Body of pancreas (tissue), 4 donors: ENCODE measurements around the gene BRINP3. TPM values are rescaled to one million over a fixed set of nuclear protein-coding genes. Genes with fewer than 3 reads are reported as not detected.

Experiments
- ATAC-seq: fragments of 150-250 bp; one replicate; pipeline ENCODE4 v1.9.1; 2016
- DNase-seq, 4 donors: peaks; one replicate each; pipeline ENCODE4 v3.0.0-alpha.2; 2019
- H3K27ac ChIP-seq, 4 donors: fragments of 200-600 bp; sonication (generic); 1 replicate in 3 of 4; 2 replicates in 1 of 4; pipeline versions ENCODE4 v1.5.1 to v1.6.1; 2016 to 2019; ENCODE audit warnings: mild to moderate bottlenecking in 1 of 4, mixed read lengths in 1 of 4, moderate library complexity in 1 of 4
- H3K27me3 ChIP-seq, 2 donors: fragments of 200-600 bp; sonication (generic); one replicate each; pipeline ENCODE4 v1.6.0; 2016; ENCODE audit warnings: mild to moderate bottlenecking in 1 of 2
- H3K36me3 ChIP-seq, 2 donors: fragments of 200-600 bp; sonication (generic); replicated peaks in 1 of 2; 2 replicates each; pipeline ENCODE4 v1.5.1; 2016; ENCODE audit warnings: low read depth in 2 of 2; ENCODE audit not compliant: insufficient read depth in 1 of 2
- H3K4me1 ChIP-seq: fragments of 200-600 bp; sonication (generic); one replicate; pipeline ENCODE4 v1.6.0; 2016
- H3K4me3 ChIP-seq, 2 donors: fragments of 200-600 bp; sonication (generic); 1 replicate in 1 of 2; 2 replicates in 1 of 2; pipeline ENCODE4 v1.5.1; 2016 to 2019
- H3K9me3 ChIP-seq, 3 donors: fragments of 200-600 bp; sonication (generic); 1 replicate in 2 of 3; 2 replicates in 1 of 3; pipeline ENCODE4 v1.5.1; 2016
- POLR2A ChIP-seq, 3 donors: fragments of 450-650 bp; IDR thresholded peaks; one replicate each; pipeline ENCODE4 v1.6.1; 2016; ENCODE audit warnings: antibody characterized with exemption in 3 of 3, mild to moderate bottlenecking in 2 of 3
- WGBS, 2 donors: methylation state at CpG; one replicate each; pipeline ENCODE4 v1.1.5; 2017; 5-methylcytosine and 5-hydroxymethylcytosine counted together
- intact Hi-C: fragments of 100-400 bp; cut with DNase I; formaldehyde crosslinking; loops from one replicate; pipeline ENCODE4 v1.15.1; 2023
- total RNA-seq, 2 donors: library from RNA; depleted of rRNA; stranded (reverse); fragments of >200 nt; gene quantifications; one replicate each; pipeline ENCODE4 v1.1.0, GENCODE V29; 2016
- TF ChIP-seq, protein P1 (sequence below), 7 experiments: fragments of 450-650 bp in 4 of 7; fragments of 200-600 bp in 3 of 7; sonication (generic) in 3 of 7; IDR thresholded peaks; one replicate each; pipeline ENCODE4 v1.5.1; 2016 to 2019; ENCODE audit warnings: antibody characterized with exemption in 7 of 7

Gene BRINP3
- total RNA-seq, 2 donors from 2014 or later: not detected

DNA sequence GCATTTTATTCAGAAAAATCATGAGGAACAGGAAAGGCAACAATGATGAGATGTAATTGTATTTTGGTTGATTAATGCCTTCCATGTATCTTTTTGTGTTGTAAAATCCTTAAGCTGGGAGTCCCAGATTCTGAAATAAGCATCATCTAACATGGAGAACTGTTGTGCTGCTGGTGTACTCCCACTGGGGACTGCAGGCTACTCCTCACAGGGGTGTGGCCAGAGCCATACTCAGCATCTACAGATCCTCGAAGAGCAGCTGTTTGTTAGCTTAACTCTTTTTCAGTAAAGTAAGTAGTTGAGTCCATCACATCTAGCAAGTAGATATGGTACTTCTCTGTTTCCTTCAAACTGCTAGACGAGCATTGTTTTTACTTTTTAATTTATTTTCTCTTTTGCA lies 358.0 kb downstream of the BRINP3 start:
- no peak for DNase-seq
- no peak overlapping the region for H3K27ac ChIP-seq
- H3K27me3 ChIP-seq: no peaks in the 10 kb centered on the region
- intact Hi-C loops: no loop called here
- TF ChIP-seq, protein P1, sequence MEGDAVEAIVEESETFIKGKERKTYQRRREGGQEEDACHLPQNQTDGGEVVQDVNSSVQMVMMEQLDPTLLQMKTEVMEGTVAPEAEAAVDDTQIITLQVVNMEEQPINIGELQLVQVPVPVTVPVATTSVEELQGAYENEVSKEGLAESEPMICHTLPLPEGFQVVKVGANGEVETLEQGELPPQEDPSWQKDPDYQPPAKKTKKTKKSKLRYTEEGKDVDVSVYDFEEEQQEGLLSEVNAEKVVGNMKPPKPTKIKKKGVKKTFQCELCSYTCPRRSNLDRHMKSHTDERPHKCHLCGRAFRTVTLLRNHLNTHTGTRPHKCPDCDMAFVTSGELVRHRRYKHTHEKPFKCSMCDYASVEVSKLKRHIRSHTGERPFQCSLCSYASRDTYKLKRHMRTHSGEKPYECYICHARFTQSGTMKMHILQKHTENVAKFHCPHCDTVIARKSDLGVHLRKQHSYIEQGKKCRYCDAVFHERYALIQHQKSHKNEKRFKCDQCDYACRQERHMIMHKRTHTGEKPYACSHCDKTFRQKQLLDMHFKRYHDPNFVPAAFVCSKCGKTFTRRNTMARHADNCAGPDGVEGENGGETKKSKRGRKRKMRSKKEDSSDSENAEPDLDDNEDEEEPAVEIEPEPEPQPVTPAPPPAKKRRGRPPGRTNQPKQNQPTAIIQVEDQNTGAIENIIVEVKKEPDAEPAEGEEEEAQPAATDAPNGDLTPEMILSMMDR (IDR thresholded peaks at IDR 0.05): no peak
- TF ChIP-seq POLR2A (IDR thresholded peaks at IDR 0.05): no peak
- H3K4me3 ChIP-seq: no peak overlapping the region
- H3K9me3 ChIP-seq: no peaks in the 10 kb centered on the region
- no peaks in the 10 kb centered on the region for H3K4me1 ChIP-seq
- H3K36me3 ChIP-seq: no peaks in the 10 kb centered on the region
- ATAC-seq: no peak
- 56 to 68% methylated on average over 2 of the region's 2 CpGs for WGBS, 2 donors

GRCh38 chr1:190116921-190117320 lies 360.7 kb downstream of the BRINP3 start:
- Histone ChIP-seq H3K4me3 (no peak overlapping the region), H3K27me3 (no peaks in the 10 kb centered on the region), H3K27ac (no peak overlapping the region), H3K9me3 (no peaks in the 10 kb centered on the region), H3K4me1 (no peaks in the 10 kb centered on the region), H3K36me3 (no peaks in the 10 kb centered on the region)
- DNase-seq (no peak), ATAC-seq (no peak)
- intact Hi-C loops: no loop called here
- TF ChIP-seq, protein P1 (IDR thresholded peaks at IDR 0.05): no peak
- no peak for TF ChIP-seq POLR2A (IDR thresholded peaks at IDR 0.05)

DNA sequence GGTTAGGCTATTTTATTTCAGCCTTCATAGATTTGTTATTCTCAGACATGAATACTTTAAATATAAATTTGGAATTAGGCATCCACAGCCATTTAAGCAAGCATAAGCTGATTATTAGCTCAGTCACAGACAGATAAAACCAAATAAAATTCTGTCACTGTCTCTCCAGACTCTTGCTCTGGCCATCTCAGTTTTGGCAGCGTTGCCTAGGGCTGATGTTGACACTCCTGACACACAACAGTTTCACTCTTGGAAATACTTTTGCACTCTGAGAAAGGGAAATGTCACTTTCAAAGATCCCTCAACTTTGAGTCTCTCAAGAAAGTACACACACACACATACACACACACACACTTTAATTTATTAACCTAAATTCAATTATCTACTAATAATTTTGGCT lies 372.7 kb downstream of the BRINP3 start:
- intact Hi-C loops: no loop called here

GRCh38 chr1:190102757-190103326 lies 374.8 kb downstream of the BRINP3 start:
- no peaks in the 10 kb centered on the region for H3K27me3 ChIP-seq
- H3K36me3 ChIP-seq: no peaks in the 10 kb centered on the region
- H3K4me3 ChIP-seq: no peak overlapping the region
- 19 to 31% methylated on average over 5 of the region's 5 CpGs for WGBS, 2 donors
- H3K4me1 ChIP-seq: peaks cover 10% of the 10 kb centered on the region
- intact Hi-C loops: no loop called here
- H3K9me3 ChIP-seq: no peaks in the 10 kb centered on the region
- ATAC-seq (peak; percentile 69), DNase-seq (no peak)
- TF ChIP-seq, protein P1 (IDR thresholded peaks at IDR 0.05): no peak
- no peak for TF ChIP-seq POLR2A (IDR thresholded peaks at IDR 0.05)
- peak overlapping the region in 1 of 4 donors; percentile 10 for H3K27ac ChIP-seq

More for the DNA sequence above, 372.7 kb downstream of the BRINP3 start:
- H3K4me3 ChIP-seq: no peak overlapping the region
- H3K4me1 ChIP-seq: peaks cover 10% of the 10 kb centered on the region
- DNase-seq (peak in 1 of 4 donors; percentile 12), ATAC-seq (no peak)
- no peaks in the 10 kb centered on the region for H3K27me3 ChIP-seq
- TF ChIP-seq POLR2A (IDR thresholded peaks at IDR 0.05): no peak
- TF ChIP-seq, protein P1 (IDR thresholded peaks at IDR 0.05): no peak
- no peaks in the 10 kb centered on the region for H3K9me3 ChIP-seq
- no peaks in the 10 kb centered on the region for H3K36me3 ChIP-seq
- WGBS, 2 donors: 24 to 27% methylated on average over 1 of the region's 1 CpG
- no peak overlapping the region for H3K27ac ChIP-seq

- TF ChIP-seq, protein P1 (IDR thresholded peaks at IDR 0.05): no peak
- TF ChIP-seq POLR2A (IDR thresholded peaks at IDR 0.05): no peak
- Histone ChIP-seq H3K27ac (no peak overlapping the region), H3K4me3 (no peak overlapping the region), H3K36me3 (no peaks in the 10 kb centered on the region), H3K9me3 (no peaks in the 10 kb centered on the region), H3K4me1 (peaks cover 10% of the 10 kb centered on the region), H3K27me3 (no peaks in the 10 kb centered on the region)
- intact Hi-C loops: no loop called here
- WGBS, 2 donors: 73 to 85% methylated on average over 3 of the region's 3 CpGs
- no peak for DNase-seq
- ATAC-seq: no peak
These were observed 375.9 kb downstream of the BRINP3 start for GRCh38 chr1:190101756-190102155.
